Smooth muscle cell (in vitro differentiated cells): ENCODE data around the gene RLN3. TPM values are rescaled to one million over a fixed set of nuclear protein-coding genes. Genes with fewer than 3 reads are reported as not detected.
"Not testable (repeated sequence)": the region's sequence is repeated elsewhere in the genome, so short reads cannot be mapped to it uniquely, and the experiment has no call there.

Source experiments
- DNase-seq: peaks from one replicate; lab custom pipeline; 2025; ENCODE audit not compliant: unreplicated experiment; lab: John Stamatoyannopoulos, UW
- H2AFZ ChIP-seq: fragments of 200-600 bp; sonication (generic); 2 replicates; pipeline ENCODE4 v1.6.0; 2016; ENCODE audit warnings: antibody characterized with exemption, low read depth, mild to moderate bottlenecking
- H3F3A ChIP-seq: fragments of 200-600 bp; sonication (generic); 2 replicates; pipeline ENCODE4 v1.6.0; 2017; ENCODE audit warnings: antibody characterized with exemption, low read depth
- H3K27ac ChIP-seq: fragments of 200-600 bp; sonication (generic); 2 replicates; pipeline ENCODE4 v1.5.1; 2016; ENCODE audit warnings: low read depth, mild to moderate bottlenecking
- H3K27me3 ChIP-seq: fragments of 200-600 bp; sonication (generic); 2 replicates; pipeline ENCODE4 v1.6.1; 2016; ENCODE audit warnings: low read depth, mild to moderate bottlenecking
- H3K36me3 ChIP-seq: fragments of 200-600 bp; sonication (generic); 2 replicates; pipeline ENCODE4 v1.5.1; 2016; ENCODE audit warnings: low read depth
- H3K4me1 ChIP-seq: fragments of 200-600 bp; sonication (generic); 2 replicates; pipeline ENCODE4 v1.5.1; 2016; ENCODE audit warnings: low read depth
- H3K4me2 ChIP-seq: fragments of 200-600 bp; sonication (generic); 2 replicates; pipeline ENCODE4 v1.6.0; 2016; ENCODE audit warnings: mild to moderate bottlenecking
- H3K4me3 ChIP-seq: fragments of 200-600 bp; sonication (generic); 2 replicates; pipeline ENCODE4 v1.5.1; 2016; ENCODE audit warnings: mild to moderate bottlenecking
- H3K79me2 ChIP-seq: fragments of 200-600 bp; sonication (generic); 2 replicates; pipeline ENCODE4 v1.6.0; 2016; ENCODE audit warnings: low read depth, mild to moderate bottlenecking
- H3K9ac ChIP-seq: fragments of 200-600 bp; sonication (generic); 2 replicates; pipeline ENCODE4 v1.6.0; 2016; ENCODE audit warnings: low read depth
- H3K9me3 ChIP-seq: fragments of 200-600 bp; sonication (generic); replicated peaks from 2 replicates; pipeline ENCODE4 v1.5.1; 2016; ENCODE audit warnings: low read depth
- H4K20me1 ChIP-seq: fragments of 200-600 bp; sonication (generic); 2 replicates; pipeline ENCODE4 v1.6.0; 2016; ENCODE audit warnings: low read depth
- CTCF ChIP-seq: fragments of 200-600 bp; sonication (generic); IDR thresholded peaks from 2 replicates; pipeline ENCODE4 v1.5.1; 2017; ENCODE audit warnings: borderline replicate concordance, mild to moderate bottlenecking, antibody characterized with exemption; ENCODE audit not compliant: insufficient read depth, poor library complexity, severe bottlenecking
- WGBS: methylation state at CpG from one replicate; pipeline ENCODE4 v1.1.7; 2016; ENCODE audit warnings: low lambda C conversion rate; 5-methylcytosine and 5-hydroxymethylcytosine counted together
- polyA plus RNA-seq: library from polyadenylated mRNA; unstranded; fragments of >200 nt; fragmentation: Nextera tagmentation; extraction: Ambion mirVana; gene quantifications from 2 replicates; pipeline ENCODE4 v1.2.1, GENCODE V29; 2016
- total RNA-seq: library from RNA; depleted of rRNA; stranded (reverse); fragments of >200 nt; gene quantifications from 2 replicates; pipeline ENCODE4 v1.2.3, GENCODE V29; 2014

Gene RLN3
- total and polyA plus RNA-seq, 2 experiments from 2014 or later: not detected

- peak; percentile 50 for TF ChIP-seq CTCF
- H3K27ac ChIP-seq, H3K36me3 ChIP-seq, H3K4me3 ChIP-seq, H2AFZ ChIP-seq, H3K4me2 ChIP-seq, H4K20me1 ChIP-seq, H3K79me2 ChIP-seq, H3F3A ChIP-seq, H3K27me3 ChIP-seq, H3K4me1 ChIP-seq, H3K9me3 ChIP-seq: not testable (repeated sequence)
- peak; percentile 4 for DNase-seq
- 68% methylated on average over 19 of the region's 19 CpGs for WGBS
- H3K9ac ChIP-seq: peak overlapping the region; percentile 62
Measured at GRCh38 chr19:14042659-14043608, 15.0 kb downstream of the RLN3 start.

GRCh38 chr19:14047866-14048265, 19.9 kb downstream of the RLN3 start:
- not testable (repeated sequence) for H3K4me3 ChIP-seq, H2AFZ ChIP-seq, H3K9ac ChIP-seq, H3F3A ChIP-seq, H3K27ac ChIP-seq, H3K79me2 ChIP-seq, H3K4me1 ChIP-seq, H3K36me3 ChIP-seq, DNase-seq, H4K20me1 ChIP-seq, H3K27me3 ChIP-seq, H3K4me2 ChIP-seq, H3K9me3 ChIP-seq
- 97% methylated on average over 10 of the region's 10 CpGs for WGBS

DNA sequence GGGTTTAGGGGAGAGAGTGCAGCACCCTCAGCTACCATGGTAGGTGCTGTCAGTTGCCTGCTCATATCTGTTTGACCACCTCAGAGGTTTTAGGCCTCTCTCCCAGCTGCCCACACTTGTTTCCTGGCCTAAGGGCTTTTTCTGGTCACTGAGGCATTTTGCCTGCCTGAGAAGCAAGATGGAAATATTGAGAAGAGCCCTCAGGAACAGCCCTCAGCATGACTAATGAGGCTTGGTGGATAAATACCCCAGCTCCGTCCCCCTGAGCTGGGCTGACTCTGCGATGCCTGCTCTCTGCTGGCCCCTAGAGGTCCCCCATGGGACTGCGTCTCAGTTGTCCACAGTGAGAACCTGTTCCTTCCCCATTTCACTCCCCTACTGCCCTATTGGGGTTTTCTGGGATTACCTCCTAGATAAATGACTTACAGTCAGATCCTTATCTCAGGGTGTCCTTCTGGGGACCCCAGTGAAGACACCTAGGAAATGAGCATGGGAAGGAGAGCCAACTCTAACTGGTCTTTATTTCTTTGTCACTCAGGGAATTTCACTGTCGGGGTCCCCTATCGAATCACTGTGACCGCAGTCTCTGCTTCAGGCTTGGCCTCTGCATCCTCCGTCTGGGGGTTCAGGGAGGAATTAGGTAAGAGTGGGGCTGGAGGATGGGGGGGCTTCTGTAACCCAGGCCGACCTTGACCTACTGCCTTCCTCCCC, 20.6 kb downstream of the RLN3 start:
- H3K36me3 ChIP-seq: no peaks in the 10 kb centered on the region
- H2AFZ ChIP-seq: no peak overlapping the region
- no peak overlapping the region for H3K4me3 ChIP-seq
- H3F3A ChIP-seq: no peaks in the 10 kb centered on the region
- H3K79me2 ChIP-seq: no peaks in the 10 kb centered on the region
- H3K4me2 ChIP-seq: no peak overlapping the region
- peak; percentile 8 for DNase-seq
- H3K9ac ChIP-seq: no peak overlapping the region
- no peak overlapping the region for H3K27ac ChIP-seq
- H3K9me3 ChIP-seq: no peaks in the 10 kb centered on the region
- no peaks in the 10 kb centered on the region for H3K27me3 ChIP-seq
- peak; percentile 87 for TF ChIP-seq CTCF
- no peaks in the 10 kb centered on the region for H4K20me1 ChIP-seq
- no peaks in the 10 kb centered on the region for H3K4me1 ChIP-seq
- 73% methylated on average over 8 of the region's 8 CpGs for WGBS

DNA sequence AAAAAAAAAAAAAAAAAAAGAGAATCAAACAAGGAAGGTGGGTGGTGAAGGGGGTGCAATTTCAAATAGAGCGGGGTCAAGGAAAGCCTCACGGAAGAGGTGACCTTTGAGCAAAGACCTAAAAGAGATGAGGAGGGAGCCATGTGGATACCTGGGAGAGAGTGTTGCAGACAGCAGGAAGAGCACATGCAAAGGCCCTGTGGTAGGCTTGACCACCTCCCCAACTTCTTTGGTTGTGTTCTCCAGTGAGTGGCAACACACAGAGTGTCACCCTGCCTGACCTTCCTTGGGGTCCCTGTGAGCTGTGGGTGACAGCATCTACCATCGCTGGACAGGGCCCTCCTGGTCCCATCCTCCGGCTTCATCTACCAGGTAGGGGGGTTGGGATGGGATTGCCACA, 22.6 kb downstream of the RLN3 start:
- Histone ChIP-seq H4K20me1 (no peaks in the 10 kb centered on the region), H3K9ac (no peak overlapping the region), H3K9me3 (no peaks in the 10 kb centered on the region), H3K27me3 (no peaks in the 10 kb centered on the region), H3K36me3 (no peaks in the 10 kb centered on the region), H3K4me2 (no peak overlapping the region), H3K27ac (no peak overlapping the region), H3K4me1 (no peaks in the 10 kb centered on the region), H2AFZ (no peak overlapping the region), H3K4me3 (no peak overlapping the region), H3K79me2 (no peaks in the 10 kb centered on the region), H3F3A (no peaks in the 10 kb centered on the region)
- WGBS: 99% methylated on average over 4 of the region's 4 CpGs
- no peak for DNase-seq
- TF ChIP-seq CTCF: no peak

- 96% methylated on average over 11 of the region's 11 CpGs for WGBS
- not testable (repeated sequence) for H3K4me1 ChIP-seq, DNase-seq, H4K20me1 ChIP-seq, H3K9me3 ChIP-seq, H3K4me2 ChIP-seq, H2AFZ ChIP-seq, H3K9ac ChIP-seq, H3K27me3 ChIP-seq, H3K79me2 ChIP-seq, H3K36me3 ChIP-seq, H3K4me3 ChIP-seq, H3F3A ChIP-seq, H3K27ac ChIP-seq
Measured at GRCh38 chr19:14050961-14051360, 23.0 kb downstream of the RLN3 start.
